Right lobe of liver (tissue), 4 donors: ENCODE measurements around the gene MTMR11.

Experiments
- CTCF ChIP-seq, 4 donors: fragments of 200-600 bp in 3 of 4; fragments of 450-650 bp in 1 of 4; IDR thresholded peaks; one replicate each; pipeline versions ENCODE4 v1.5.1 to v1.8.0; 2016 to 2022; ENCODE audit warnings: antibody characterized with exemption in 4 of 4, mild to moderate bottlenecking in 2 of 4
- POLR2A ChIP-seq: fragments of 450-650 bp; IDR thresholded peaks from one replicate; pipeline ENCODE4 v1.6.1; 2017; ENCODE audit warnings: antibody characterized with exemption, mild to moderate bottlenecking
- donor health status: DM: no; HTN: no; CAD: no.
- donor health status: DM: no; HTN: no; CAD: no.
- donor health status: DM: no; HTN: yes; CAD: no.

GRCh38 chr1:149967041-149967440 lies 30.4 kb upstream of the MTMR11 start:
- TF ChIP-seq CTCF (IDR thresholded peaks at IDR 0.05) (no peak), POLR2A (no peak)
